Testis (tissue), 2 donors: ENCODE data around the gene PDGFD.

ENCODE experiments used
- CTCF ChIP-seq, 3 experiments: fragments of 450-650 bp in 2 of 3; fragments of 200-600 bp in 1 of 3; sonication (generic) in 1 of 3; IDR thresholded peaks; one replicate each; pipeline ENCODE4 v1.5.1; 2016 to 2019; ENCODE audit warnings: antibody characterized with exemption in 3 of 3, mild to moderate bottlenecking in 2 of 3, moderate library complexity in 1 of 3
- POLR2A ChIP-seq: fragments of 450-650 bp; IDR thresholded peaks from one replicate; pipeline ENCODE4 v1.6.1; 2017; ENCODE audit warnings: antibody characterized with exemption, mild to moderate bottlenecking, moderate library complexity

GRCh38 chr11:103947546-103947919 is 216.4 kb downstream of the PDGFD start:
- TF ChIP-seq CTCF (IDR thresholded peaks at IDR 0.05) (no peak), POLR2A (no peak)
